MG63 (cell line): ENCODE data around the gene CRIP2. TPM values are rescaled to one million over a fixed set of nuclear protein-coding genes. Genes with fewer than 3 reads are reported as not detected.

Source experiments
- DNase-seq: peaks from one replicate; pipeline ENCODE4 v3.0.0-alpha.2; 2020
- H3K27me3 ChIP-seq: fragments of 250-450 bp; sonication (Bioruptor Pico); 2 replicates; pipeline ENCODE4 v1.5.1; 2020; ENCODE audit warnings: mild to moderate bottlenecking, moderate library complexity
- H3K36me3 ChIP-seq: fragments of 250-450 bp; sonication (Bioruptor Pico); 2 replicates; pipeline ENCODE4 v1.5.1; 2020; ENCODE audit warnings: mild to moderate bottlenecking, moderate library complexity
- H3K4me3 ChIP-seq: fragments of 250-450 bp; sonication (Bioruptor Pico); 2 replicates; pipeline ENCODE4 v1.5.1; 2020; ENCODE audit warnings: mild to moderate bottlenecking, moderate library complexity
- H3K9me3 ChIP-seq: fragments of 250-450 bp; sonication (Bioruptor Pico); 2 replicates; pipeline ENCODE4 v1.5.1; 2020; ENCODE audit warnings: mild to moderate bottlenecking, moderate library complexity
- total RNA-seq: library from RNA; depleted of rRNA; stranded (reverse); fragments of >200 nt; shearing (Covaris generic); gene quantifications from 2 replicates; pipeline ENCODE4 v1.2.3, GENCODE V29; 2014; ENCODE audit warnings: low replicate concordance; rRNA removed

CRIP2 gene, protein sequence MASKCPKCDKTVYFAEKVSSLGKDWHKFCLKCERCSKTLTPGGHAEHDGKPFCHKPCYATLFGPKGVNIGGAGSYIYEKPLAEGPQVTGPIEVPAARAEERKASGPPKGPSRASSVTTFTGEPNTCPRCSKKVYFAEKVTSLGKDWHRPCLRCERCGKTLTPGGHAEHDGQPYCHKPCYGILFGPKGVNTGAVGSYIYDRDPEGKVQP
- 129 and 270 TPM in 2 replicates for total RNA-seq

DNA sequence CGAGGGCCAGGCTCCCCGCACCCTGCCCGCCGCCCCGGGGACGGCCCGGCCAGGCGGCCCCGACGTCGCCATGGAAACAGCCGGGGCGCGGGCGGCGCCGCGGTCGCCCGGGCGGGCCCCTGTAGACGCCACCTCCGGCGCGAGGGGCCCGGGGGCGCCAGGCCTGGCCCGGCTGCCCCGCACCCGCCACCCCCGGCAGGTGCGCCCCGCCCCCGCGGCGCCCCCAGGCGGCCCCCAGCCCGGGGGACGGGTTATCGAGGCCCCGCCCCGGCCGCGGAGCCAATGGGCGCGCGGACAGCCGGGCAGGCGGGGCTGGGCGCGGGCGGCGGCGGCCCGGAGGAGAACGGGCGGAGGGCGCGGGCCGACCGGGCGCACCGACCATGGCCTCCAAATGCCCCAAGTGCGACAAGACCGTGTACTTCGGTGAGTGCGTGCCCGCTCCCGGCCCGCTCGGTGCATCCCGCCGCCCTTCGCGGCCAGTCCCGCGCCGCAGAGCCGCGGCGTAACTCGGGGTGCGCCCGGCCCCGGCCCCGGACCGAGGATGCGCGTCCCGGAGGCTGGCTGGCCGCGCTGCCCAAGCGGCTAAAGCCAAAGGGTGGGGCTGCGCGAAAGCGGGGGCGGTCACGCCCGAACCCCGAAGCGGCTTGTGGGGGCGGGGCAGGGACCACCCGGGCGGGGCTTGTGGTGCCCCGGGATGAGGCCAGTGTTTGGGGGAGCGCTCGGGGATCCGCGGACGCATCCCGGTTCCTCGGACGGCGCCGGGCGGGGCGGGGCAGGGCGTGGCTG, at the start of gene CRIP2:
Gene CRIP2 (plus strand): TSS at position 339 of the 786 bp plus-strand sequence. CDS start 42 bp downstream, at position 381.
- Histone ChIP-seq H3K9me3 (no peaks in the 10 kb centered on the region), H3K4me3 (peak within 1 kb of the TSS; percentile 68), H3K36me3 (peaks cover 8% of the 10 kb centered on the region; the same call in 1 of the 2 replicates), H3K27me3 (no peaks in the 10 kb centered on the region)
- DNase-seq, result peak; percentile 57

DNA sequence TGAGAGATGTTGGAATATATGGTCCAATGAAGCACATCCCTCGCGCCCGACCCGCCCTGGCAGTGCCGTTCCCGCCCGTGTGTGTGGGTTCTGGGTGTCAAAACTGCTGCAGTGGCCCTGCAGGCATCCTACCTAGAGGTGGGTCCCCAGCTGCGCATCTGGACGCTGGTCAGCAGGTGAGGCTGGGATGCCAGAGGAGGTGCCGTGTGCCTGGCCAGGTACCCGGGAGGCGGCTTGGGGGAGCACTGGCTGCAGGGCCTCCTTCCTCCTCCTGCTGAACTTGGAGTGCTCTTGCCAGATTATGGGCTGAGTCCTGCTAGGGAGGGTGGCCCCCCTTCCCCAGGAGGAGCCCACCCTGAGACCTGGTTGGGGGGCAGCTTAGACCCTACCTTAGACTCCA, 49.8 kb upstream of the CRIP2 start:
- peaks cover 1% of the 10 kb centered on the region for H3K36me3 ChIP-seq
- H3K9me3 ChIP-seq, result no peaks in the 10 kb centered on the region
- DNase-seq, result no peak
- no peaks in the 10 kb centered on the region for H3K27me3 ChIP-seq
- H3K4me3 ChIP-seq, result no peak overlapping the region

DNA sequence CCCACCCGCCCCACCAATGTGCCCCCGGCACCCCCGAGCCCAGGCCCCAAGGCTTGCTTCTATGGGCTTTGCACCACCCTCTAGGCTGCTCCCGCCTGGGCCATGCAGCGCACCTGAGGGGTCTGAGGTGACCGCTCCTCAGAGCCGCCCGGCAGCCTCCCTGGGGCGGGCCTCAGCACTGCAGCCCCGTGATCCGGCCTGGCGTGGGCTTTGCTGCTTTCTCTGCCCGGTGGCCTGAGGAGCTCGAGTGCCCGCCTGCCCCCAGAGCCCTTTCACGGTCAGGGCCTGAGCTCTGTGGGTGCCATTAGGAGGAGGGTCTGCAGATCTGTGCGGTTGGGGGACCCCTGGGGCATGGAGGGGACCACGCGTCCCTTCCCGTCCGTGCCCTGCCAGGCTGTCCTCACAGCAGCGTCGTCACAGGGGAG, 48.8 kb upstream of the CRIP2 start:
- Histone ChIP-seq H3K36me3 (peaks cover 9% of the 10 kb centered on the region), H3K4me3 (no peak overlapping the region), H3K27me3 (no peaks in the 10 kb centered on the region), H3K9me3 (no peaks in the 10 kb centered on the region)
- no peak for DNase-seq

DNA sequence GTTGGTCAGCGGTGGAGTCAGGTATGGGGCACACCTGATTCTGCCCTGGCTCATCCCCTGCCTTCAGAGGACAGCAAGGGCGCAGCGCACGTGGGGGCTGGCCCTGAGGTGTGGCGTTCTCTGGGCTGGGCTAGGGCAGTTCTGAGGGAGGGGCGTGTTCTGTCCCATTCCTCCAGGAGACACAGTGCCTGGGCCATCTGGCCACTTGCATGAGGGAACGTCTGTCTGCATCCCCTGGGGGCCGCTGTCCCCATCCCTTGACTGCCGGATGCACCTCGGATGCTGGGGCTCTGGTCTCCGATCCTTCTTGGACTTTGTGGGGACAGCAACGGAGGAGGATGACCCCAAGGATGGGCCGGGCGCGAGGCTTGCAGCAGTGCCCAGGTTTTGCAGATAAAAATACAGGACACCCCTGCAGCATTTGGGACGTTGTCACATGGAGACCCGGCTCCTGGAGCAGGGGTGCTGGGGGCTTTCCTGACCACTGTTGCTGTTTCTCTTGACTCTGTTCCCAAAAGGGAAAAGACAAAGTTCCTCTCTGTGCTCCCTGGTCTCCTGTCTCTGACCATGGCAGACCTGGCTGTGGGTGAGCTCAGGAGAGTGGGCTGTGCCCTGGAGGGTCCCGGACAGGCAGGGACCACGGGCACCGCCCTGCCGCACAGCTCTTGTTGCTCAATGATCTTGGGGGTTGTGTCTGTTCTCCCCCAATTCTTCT, 48.0 kb upstream of the CRIP2 start:
- H3K4me3 ChIP-seq, result no peak overlapping the region
- H3K36me3 ChIP-seq, result peaks cover 16% of the 10 kb centered on the region
- no peak for DNase-seq
- peaks cover 4% of the 10 kb centered on the region; the same call in 1 of the 2 replicates for H3K9me3 ChIP-seq
- H3K27me3 ChIP-seq, result no peaks in the 10 kb centered on the region

DNA sequence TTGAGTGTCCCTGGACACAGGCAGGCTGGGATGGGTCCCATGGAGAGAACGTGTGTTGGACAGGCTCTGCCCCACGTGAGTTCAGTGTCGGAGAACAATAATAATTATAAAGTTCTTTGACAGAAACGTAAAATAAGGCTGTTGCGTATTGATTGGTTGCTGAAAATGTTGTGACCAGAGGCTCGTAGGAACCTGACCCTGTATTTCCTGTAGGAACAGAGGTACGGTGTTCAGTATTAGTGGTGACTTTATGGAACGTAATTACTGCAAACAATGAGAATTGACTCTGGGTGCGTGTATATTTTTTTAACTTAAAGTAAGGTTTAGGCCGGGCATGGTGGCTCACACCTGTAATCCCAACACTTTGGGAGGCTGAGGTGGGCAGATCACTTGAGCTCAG, 47.2 kb upstream of the CRIP2 start:
- Histone ChIP-seq H3K36me3 (peaks cover 19% of the 10 kb centered on the region), H3K9me3 (peaks cover 4% of the 10 kb centered on the region; the same call in 1 of the 2 replicates), H3K4me3 (no peak overlapping the region), H3K27me3 (no peaks in the 10 kb centered on the region)
- DNase-seq, result no peak

DNA sequence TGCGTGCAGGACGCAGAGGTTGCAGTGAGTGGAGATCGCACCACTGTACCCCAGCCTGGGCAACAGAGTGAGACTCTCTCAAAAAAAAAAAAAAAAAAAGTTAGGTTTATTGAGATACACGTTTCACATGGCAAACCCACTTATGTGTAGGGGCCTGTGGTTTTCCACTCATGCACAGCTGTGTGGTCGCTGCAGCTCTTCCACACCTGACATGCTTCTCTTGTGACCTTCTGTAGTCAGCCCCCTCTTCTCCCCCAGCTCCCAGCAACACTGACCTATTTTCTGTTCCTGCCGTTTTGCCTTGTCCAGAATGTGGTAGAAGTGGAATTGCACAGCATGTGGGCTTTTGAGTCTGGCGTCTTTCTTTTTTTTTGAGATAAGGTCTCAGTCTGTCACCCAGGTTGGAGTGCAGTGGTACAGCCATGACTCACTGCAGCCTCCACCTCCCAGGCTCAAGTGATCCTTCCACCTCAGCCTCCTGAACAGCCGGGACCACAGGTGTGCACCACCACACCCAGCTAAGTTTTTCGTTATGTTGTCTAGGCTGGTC, 46.6 kb upstream of the CRIP2 start:
- Histone ChIP-seq H3K9me3 (peaks cover 4% of the 10 kb centered on the region; the same call in 1 of the 2 replicates), H3K27me3 (no peaks in the 10 kb centered on the region), H3K36me3 (peaks cover 19% of the 10 kb centered on the region), H3K4me3 (no peak overlapping the region)
- no peak for DNase-seq

DNA sequence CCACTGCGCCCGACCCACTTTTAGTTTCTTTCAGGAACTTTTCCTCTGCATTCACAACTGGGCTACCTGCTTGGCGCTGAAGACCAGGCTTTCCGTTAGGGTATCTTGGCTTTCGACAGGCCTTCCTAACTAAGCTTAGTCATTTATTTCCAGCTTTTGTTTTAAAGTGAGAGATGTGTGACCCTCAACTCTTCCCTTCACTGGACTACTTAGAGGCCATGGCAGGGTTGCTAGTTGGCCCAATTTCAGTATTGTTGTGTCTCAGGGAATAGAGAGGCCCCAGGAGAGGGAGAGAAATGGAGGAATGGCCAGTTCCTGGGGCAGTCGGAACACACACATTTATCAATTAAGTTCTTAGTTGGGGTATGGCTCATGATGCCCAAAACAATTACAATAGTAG, 44.6 kb upstream of the CRIP2 start:
- H3K36me3 ChIP-seq, result peaks cover 19% of the 10 kb centered on the region
- H3K27me3 ChIP-seq, result no peaks in the 10 kb centered on the region
- no peak overlapping the region for H3K4me3 ChIP-seq
- peaks cover 4% of the 10 kb centered on the region; the same call in 1 of the 2 replicates for H3K9me3 ChIP-seq
- no peak for DNase-seq

DNA sequence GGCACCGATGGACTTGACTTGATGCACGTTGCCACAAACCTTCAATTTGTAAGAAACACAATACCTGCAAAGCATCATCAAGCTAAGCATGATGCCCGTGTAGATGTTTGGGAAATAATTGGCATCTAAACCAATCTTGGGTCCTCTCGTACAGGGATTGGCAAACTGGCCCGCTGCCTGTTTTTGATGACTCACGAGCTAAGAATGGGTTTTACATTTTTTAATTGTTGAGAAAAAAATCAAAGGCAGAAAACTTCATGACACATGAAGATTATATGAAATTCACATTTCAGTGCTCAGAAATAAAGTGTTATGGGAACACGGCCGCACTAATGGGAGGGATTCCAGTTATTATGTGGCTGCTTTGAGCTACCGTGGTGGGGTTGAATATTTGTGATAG, 44.1 kb upstream of the CRIP2 start:
- H3K9me3 ChIP-seq, result peaks cover 4% of the 10 kb centered on the region; the same call in 1 of the 2 replicates
- H3K4me3 ChIP-seq, result no peak overlapping the region
- peaks cover 19% of the 10 kb centered on the region for H3K36me3 ChIP-seq
- no peaks in the 10 kb centered on the region for H3K27me3 ChIP-seq
- peak; percentile 70 for DNase-seq

DNA sequence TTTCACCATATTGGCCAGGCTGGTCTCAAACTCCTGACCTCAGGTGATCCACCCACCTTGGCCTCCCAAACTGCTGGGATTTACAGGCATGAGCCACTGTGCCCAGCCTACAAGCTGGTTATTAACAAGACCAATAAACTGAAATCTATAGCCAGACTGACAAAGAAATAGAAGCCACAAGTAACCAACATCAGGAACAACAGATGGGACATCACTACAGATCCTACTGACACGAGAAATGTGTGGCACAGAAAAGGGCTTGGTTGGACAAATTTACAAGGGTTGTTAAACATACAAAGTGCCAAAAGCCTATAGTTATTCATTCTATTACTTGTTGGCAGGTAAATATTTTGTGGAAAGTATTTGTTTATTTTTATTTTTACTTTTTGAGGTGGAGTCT, 43.4 kb upstream of the CRIP2 start:
- peaks cover 4% of the 10 kb centered on the region; the same call in 1 of the 2 replicates for H3K9me3 ChIP-seq
- H3K4me3 ChIP-seq, result no peak overlapping the region
- H3K27me3 ChIP-seq, result no peaks in the 10 kb centered on the region
- peaks cover 19% of the 10 kb centered on the region for H3K36me3 ChIP-seq
- DNase-seq, result no peak

DNA sequence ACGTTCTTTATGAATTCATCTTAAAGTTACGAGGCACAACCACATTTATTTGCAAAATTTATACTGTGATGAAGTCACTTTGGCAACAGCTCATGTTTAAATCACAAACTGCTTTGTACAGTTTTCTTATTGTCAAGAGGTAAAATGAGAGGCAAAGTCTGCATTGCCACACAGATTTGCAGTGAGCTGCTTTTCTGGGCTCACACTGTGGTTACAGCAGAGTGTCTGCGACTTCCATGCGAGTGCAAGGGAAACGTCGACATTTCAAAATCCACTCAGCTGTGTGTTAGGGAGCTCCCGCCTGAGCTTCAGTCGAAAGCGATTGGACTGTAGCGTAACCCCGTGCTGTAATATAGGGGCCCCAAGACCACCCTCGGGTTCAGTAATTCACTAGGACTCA, 42.0 kb upstream of the CRIP2 start:
- Histone ChIP-seq H3K9me3 (peaks cover 4% of the 10 kb centered on the region; the same call in 1 of the 2 replicates), H3K27me3 (no peaks in the 10 kb centered on the region), H3K36me3 (peaks cover 19% of the 10 kb centered on the region), H3K4me3 (no peak overlapping the region)
- no peak for DNase-seq

DNA sequence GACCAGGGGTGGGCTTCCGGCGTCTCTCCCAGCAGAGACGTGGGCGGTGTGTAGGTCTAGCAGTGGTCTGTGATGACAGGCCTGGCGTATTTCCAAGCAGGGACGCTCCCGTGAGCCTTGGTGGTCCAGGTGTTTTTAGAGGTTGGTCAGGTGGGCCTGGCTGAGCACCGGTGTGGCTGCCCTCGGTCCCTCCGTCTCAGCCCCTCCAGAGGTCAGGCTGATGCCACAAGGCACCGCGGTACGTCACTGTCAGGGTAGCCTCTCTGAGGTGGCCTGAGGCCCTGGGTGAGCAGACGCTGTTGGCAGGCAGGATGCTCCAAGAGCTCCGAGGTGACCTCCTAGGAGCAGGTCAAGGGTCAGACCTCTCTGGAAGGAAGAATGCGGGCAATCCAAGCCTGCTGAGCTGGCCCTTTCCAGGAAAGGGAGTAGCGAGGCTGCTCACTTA, 41.4 kb upstream of the CRIP2 start:
- Histone ChIP-seq H3K9me3 (peaks cover 4% of the 10 kb centered on the region; the same call in 1 of the 2 replicates), H3K27me3 (no peaks in the 10 kb centered on the region), H3K4me3 (no peak overlapping the region), H3K36me3 (peaks cover 19% of the 10 kb centered on the region)
- DNase-seq, result no peak

DNA sequence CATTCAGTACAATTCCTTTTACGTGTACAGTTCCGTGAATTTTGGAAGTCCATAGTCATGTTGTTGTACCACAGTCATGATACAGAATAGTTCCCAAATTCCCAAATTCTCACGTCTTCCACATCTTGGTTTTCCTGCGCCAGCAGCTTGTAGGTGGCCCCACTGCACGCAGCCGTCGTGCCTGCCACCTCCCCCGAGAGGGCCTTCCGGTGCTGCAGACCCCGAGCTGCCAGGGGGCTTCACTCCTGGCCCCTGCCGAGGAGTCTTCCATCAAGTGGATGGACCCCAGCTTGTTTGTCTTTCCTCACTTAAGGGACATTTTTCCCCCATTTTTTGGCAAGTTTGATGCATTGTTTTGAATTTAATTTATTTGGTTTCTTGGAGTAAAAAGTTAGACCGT, 38.2 kb upstream of the CRIP2 start:
- Histone ChIP-seq H3K36me3 (peaks cover 7% of the 10 kb centered on the region), H3K27me3 (no peaks in the 10 kb centered on the region)
- no peak for DNase-seq

DNA sequence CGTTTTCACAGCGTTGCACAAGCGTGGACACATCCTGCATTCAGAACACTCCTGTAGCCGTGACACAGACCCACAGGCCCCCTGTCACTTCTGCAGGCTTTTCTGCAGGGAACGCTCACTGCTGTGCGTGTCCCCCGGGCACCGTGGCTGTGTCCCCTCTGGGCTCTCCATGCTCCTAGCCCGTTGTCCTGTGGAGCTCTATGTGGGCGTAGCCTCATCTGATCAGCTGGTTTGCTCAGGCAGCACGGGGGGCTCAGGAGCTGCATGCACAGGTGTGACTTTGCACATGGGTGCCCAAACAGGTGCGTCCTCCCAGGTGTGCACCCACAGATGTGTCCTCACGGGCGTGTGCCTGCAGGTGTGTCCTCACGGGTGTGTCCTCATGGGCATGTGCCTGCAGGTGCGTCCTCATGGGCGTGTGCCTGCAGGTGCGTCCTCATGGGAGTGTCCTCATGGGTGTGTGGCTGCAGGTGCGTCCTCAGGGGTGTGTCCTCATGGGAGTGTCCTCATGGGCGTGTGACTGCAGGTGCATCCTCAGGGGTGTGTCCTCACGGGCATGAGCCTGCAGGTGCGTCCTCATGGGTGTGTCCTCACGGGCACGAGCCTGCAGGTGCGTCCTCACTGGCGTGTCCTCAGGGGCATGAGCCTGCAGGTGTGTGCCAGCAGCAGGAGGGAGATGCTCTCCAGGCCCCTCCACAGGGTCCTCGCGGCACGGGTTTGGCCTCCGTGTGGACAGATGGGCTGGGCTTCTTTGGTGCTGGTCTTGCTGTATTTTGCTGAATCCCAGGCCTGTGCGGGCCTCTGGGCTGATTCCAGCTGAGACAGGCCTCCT, 37.5 kb upstream of the CRIP2 start:
- H3K4me3 ChIP-seq, result no peak overlapping the region

More for the DNA sequence above, 38.2 kb upstream of the CRIP2 start:
- no peak overlapping the region for H3K4me3 ChIP-seq
- H3K9me3 ChIP-seq, result no peaks in the 10 kb centered on the region; the same call in 1 of the 2 replicates

DNA sequence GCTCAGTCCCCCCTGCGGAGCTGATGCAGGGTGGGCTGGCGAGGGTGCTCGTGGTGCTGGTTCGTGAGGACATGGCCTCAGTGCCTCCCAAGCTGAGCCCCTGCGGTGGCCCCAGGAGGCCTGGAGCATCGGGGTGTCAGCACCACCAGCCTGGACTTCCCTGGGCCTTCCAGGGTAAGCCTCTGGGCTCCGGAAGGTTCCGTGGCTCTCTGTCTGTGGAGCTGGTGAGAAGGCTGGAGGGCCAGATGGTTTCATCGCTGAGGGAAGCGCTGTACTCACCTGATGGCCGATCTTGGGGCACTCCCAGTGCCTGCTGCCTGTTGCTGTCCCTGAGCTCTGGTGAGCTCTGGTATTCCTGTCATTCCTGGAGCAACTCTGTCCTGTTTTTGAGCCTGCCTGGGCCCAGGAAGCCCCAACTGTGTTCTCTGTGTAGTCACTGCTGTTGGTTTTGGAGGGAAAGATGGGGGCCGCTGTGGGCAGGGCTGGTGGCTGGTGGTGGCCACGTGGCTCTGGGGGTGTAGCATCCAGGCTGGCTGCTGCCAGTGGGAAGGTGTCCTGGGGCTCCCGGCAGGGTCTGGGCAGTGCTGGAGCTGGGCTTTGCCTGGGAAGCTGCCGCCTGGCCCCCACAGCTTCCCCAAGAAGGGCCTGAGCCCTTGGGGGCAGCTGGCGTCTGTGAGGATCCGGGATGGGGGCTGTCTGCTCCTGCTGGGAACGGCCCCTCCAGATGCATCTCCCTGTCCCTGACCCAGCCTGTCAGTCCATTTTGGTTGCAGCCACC, 36.7 kb upstream of the CRIP2 start:
- DNase-seq, result no peak
- Histone ChIP-seq H3K36me3 (peaks cover 5% of the 10 kb centered on the region), H3K4me3 (no peak overlapping the region), H3K9me3 (no peaks in the 10 kb centered on the region), H3K27me3 (no peaks in the 10 kb centered on the region)

More for the DNA sequence above, 37.5 kb upstream of the CRIP2 start:
- H3K27me3 ChIP-seq, result no peaks in the 10 kb centered on the region
- peaks cover 5% of the 10 kb centered on the region for H3K36me3 ChIP-seq
- DNase-seq, result no peak
- no peaks in the 10 kb centered on the region for H3K9me3 ChIP-seq

DNA sequence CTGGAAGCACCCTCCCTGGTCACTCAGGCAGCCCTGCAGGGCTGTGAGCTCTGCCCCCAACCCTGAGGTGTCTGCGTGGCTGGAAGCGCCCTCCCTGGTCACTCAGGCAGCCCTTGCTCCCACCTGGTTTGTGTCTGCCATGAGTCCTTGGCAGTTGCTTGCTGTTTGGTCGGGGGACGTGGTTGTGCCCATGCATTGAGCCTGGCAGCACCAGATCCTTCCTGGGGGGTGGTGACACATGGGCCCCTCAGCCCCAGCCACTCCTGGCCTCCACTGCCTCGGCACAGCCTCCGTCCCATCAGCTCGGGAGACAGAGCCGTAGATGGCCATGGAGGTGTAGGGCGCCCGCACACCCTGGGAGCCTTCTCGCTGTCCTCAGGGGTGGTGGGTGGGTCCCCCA, 35.4 kb upstream of the CRIP2 start:
- Histone ChIP-seq H3K4me3 (no peak overlapping the region), H3K27me3 (no peaks in the 10 kb centered on the region), H3K9me3 (no peaks in the 10 kb centered on the region), H3K36me3 (peaks cover 5% of the 10 kb centered on the region)
- no peak for DNase-seq
